GM12878 (cell line): ENCODE data around the gene VPS18. TPM values are rescaled to one million over a fixed set of nuclear protein-coding genes. Genes with fewer than 3 reads are reported as not detected.

ENCODE experiments used
- ATAC-seq: fragments of 200-7000 bp; cut with Tn5 transposase; 3 replicates; pipeline ENCODE4 v1.9.1; 2020; ENCODE audit warnings: mild to moderate bottlenecking, moderate library complexity
- BruUV-seq: library from RNA; stranded (reverse); fragments of 400-500 nt; replicated peaks from 2 replicates; lab custom pipeline; 2021; lab: Mats Ljungman, UMichigan
- CTCF ChIA-PET: fragments of 300-600 bp; sonication (Branson Sonifier 250); formaldehyde crosslinking; extraction: SDS; loops from one replicate; lab custom pipeline; 2021; ENCODE audit warnings: inconsistent platforms; lab: Yijun Ruan, JAX
- POLR2A ChIA-PET: fragments of 350-600 bp; formaldehyde crosslinking; extraction: SDS; loops from one replicate; lab custom pipeline; 2021; ENCODE audit warnings: inconsistent platforms; lab: Charles Lee
- RAD21 ChIA-PET: fragments of 300-600 bp; sonication (Branson Sonifier 250); formaldehyde crosslinking; loops from one replicate; lab custom pipeline; 2023; ENCODE audit warnings: antibody characterized with exemption; ENCODE audit not compliant: unreplicated experiment; lab: Charles Lee
- SMC1A ChIA-PET: fragments of 300-600 bp; sonication (Branson Sonifier 250); formaldehyde crosslinking; loops from one replicate; lab custom pipeline; 2023; ENCODE audit not compliant: unreplicated experiment, uncharacterized antibody; lab: Charles Lee
- DNase-seq: peaks from one replicate; pipeline ENCODE4 v3.0.0-alpha.2; 2011; ENCODE audit warnings: low read depth, low spot score
- FAIRE-seq: peaks from 3 replicates; lab custom pipeline; 2011; peaks lifted over from hg19 to GRCh38; lab: Jason Lieb, UNC
- H2AFZ ChIP-seq: 2 replicates; pipeline ENCODE4 v1.6.0; 2011; ENCODE audit warnings: low read depth, low read length, control low read depth; ENCODE audit not compliant: control insufficient read depth
- H3K27ac ChIP-seq: 2 replicates; pipeline ENCODE4 v1.5.1; 2011; ENCODE audit warnings: control low read depth; ENCODE audit not compliant: control insufficient read depth, insufficient read depth
- H3K27me3 ChIP-seq, 2 experiments: replicated peaks in 1 of 2; 2 replicates each; pipeline versions ENCODE4 v1.6.0 to v1.6.1; 2011; ENCODE audit warnings: low read length in 1 of 2; ENCODE audit not compliant: control insufficient read depth in 2 of 2, insufficient read depth in 2 of 2
- H3K36me3 ChIP-seq, 2 experiments: 2 replicates each; pipeline ENCODE4 v1.5.1; 2011; ENCODE audit warnings: low read length in 1 of 2; ENCODE audit not compliant: control insufficient read depth in 2 of 2, insufficient read depth in 2 of 2
- H3K4me1 ChIP-seq: 2 replicates; pipeline ENCODE4 v1.6.1; 2011; ENCODE audit warnings: mild to moderate bottlenecking, low read length, moderate library complexity, mixed read lengths; ENCODE audit not compliant: control insufficient read depth, insufficient read depth
- H3K4me2 ChIP-seq: 2 replicates; pipeline ENCODE4 v1.6.0; 2011; ENCODE audit warnings: control low read depth; ENCODE audit not compliant: control insufficient read depth, insufficient read depth
- H3K4me3 ChIP-seq: fragments of 200-600 bp; sonication (generic); 2 replicates; pipeline ENCODE4 v1.5.1; 2016
- H3K79me2 ChIP-seq: 2 replicates; pipeline ENCODE4 v1.6.0; 2011; ENCODE audit warnings: low read length; ENCODE audit not compliant: control insufficient read depth, insufficient read depth
- H3K9ac ChIP-seq: 2 replicates; pipeline ENCODE4 v1.8.0; 2011; ENCODE audit warnings: low read length, control low read depth, mixed read lengths; ENCODE audit not compliant: control insufficient read depth, insufficient read depth
- H3K9me3 ChIP-seq: replicated peaks from 3 replicates; pipeline ENCODE4 v1.5.1; 2011; ENCODE audit warnings: mild to moderate bottlenecking, low read length; ENCODE audit not compliant: control insufficient read depth, insufficient read depth
- H4K20me1 ChIP-seq: 2 replicates; pipeline ENCODE4 v1.6.0; 2011; ENCODE audit not compliant: control insufficient read depth, insufficient read depth
- CHD4 ChIP-seq: fragments of 200-600 bp; sonication (generic); IDR thresholded peaks from 2 replicates; pipeline ENCODE4 v1.6.1; 2016; ENCODE audit warnings: mild to moderate bottlenecking
- DPF2 ChIP-seq: fragments of 450-650 bp; IDR thresholded peaks from 2 replicates; pipeline ENCODE4 v1.6.1; 2017; ENCODE audit warnings: mild to moderate bottlenecking
- EGR1 ChIP-seq, 2 experiments: IDR thresholded peaks; 1 replicate in 1 of 2; 2 replicates in 1 of 2; pipeline ENCODE4 v1.6.1; 2011 to 2012; ENCODE audit warnings: low read depth in 2 of 2, low read length in 2 of 2, borderline replicate concordance in 1 of 2, mild to moderate bottlenecking in 1 of 2, moderate library complexity in 1 of 2
- EZH2 ChIP-seq: IDR thresholded peaks from 2 replicates; pipeline ENCODE4 v1.6.1; 2012; ENCODE audit warnings: low read depth, mild to moderate bottlenecking, control low read depth, inconsistent platforms, low read length, borderline replicate concordance; ENCODE audit not compliant: control insufficient read depth
- HDAC6 ChIP-seq: fragments of 200-600 bp; sonication (generic); IDR thresholded peaks from one replicate; pipeline ENCODE4 v1.8.0; 2017; ENCODE audit warnings: antibody characterized with exemption; ENCODE audit not compliant: unreplicated experiment
- IKZF1 ChIP-seq: fragments of 450-650 bp; conservative IDR thresholded peaks from 2 replicates; pipeline ENCODE4 v1.6.1; 2017; ENCODE audit warnings: antibody characterized with exemption, mild to moderate bottlenecking
- KDM1A ChIP-seq: fragments of 200-600 bp; sonication (generic); IDR thresholded peaks from 2 replicates; pipeline ENCODE4 v1.6.1; 2016; ENCODE audit warnings: borderline replicate concordance
- MAX ChIP-seq: IDR thresholded peaks from 2 replicates; pipeline ENCODE4 v1.6.1; 2012; ENCODE audit warnings: low read depth, low read length, improper control_type of control experiment
- PBX3 ChIP-seq: IDR thresholded peaks from 2 replicates; pipeline ENCODE4 v1.6.1; 2011; ENCODE audit warnings: mild to moderate bottlenecking, low read depth, low read length, moderate library complexity; ENCODE audit not compliant: insufficient replicate concordance
- SMAD1 ChIP-seq: fragments of 450-650 bp; IDR thresholded peaks from 2 replicates; pipeline ENCODE4 v1.6.1; 2018; ENCODE audit warnings: mild to moderate bottlenecking, low read depth; ENCODE audit not compliant: partially characterized antibody
- TAF1 ChIP-seq: IDR thresholded peaks from 2 replicates; pipeline ENCODE4 v1.6.1; 2011; ENCODE audit warnings: mild to moderate bottlenecking, low read depth, low read length, borderline replicate concordance
- TCF12 ChIP-seq: IDR thresholded peaks from 2 replicates; pipeline ENCODE4 v1.6.1; 2011; ENCODE audit warnings: low read depth, mild to moderate bottlenecking, low read length
- ZNF592 ChIP-seq: fragments of 450-650 bp; IDR thresholded peaks from 2 replicates; pipeline ENCODE4 v1.6.1; 2017; ENCODE audit warnings: mild to moderate bottlenecking, moderate library complexity
- WGBS: methylation state at CpG from one replicate; pipeline ENCODE4 v1.1.6; 2016; ENCODE audit warnings: low lambda C conversion rate; ENCODE audit not compliant: insufficient replicate concordance, insufficient coverage; ENCODE audit errors: missing lambda C conversion rate; 5-methylcytosine and 5-hydroxymethylcytosine counted together
- in situ Hi-C: fragments of 300-500 bp; cut with MboI; formaldehyde crosslinking; loops from 9 replicates; pipeline ENCODE4 v1.14.3; 2018; ENCODE audit warnings: mixed read lengths
- intact Hi-C: fragments of 100-400 bp; cut with micrococcal nuclease; formaldehyde crosslinking; loops from one replicate; pipeline ENCODE4 v1.14.2; 2022; ENCODE audit not compliant: unreplicated experiment
- polyA plus RNA-seq, 11 experiments: library from polyadenylated mRNA; depleted of rRNA in 4 of 11; unstranded in 6 of 11; stranded (reverse) in 5 of 11; fragments of >200 nt; fragmentation: Nextera tagmentation in 4 of 11; fragmentation: Illumina TruSeq in 1 of 11; extraction: Ambion mirVana in 4 of 11; extraction: Trizol in 1 of 11; gene quantifications; 1 replicate in 1 of 11; 2 replicates in 10 of 11; pipeline versions ENCODE4 v1.2.1 to v1.2.3, GENCODE V29; 2011 to 2016; ENCODE audit warnings: inconsistent platforms in 2 of 11, missing spikeins in 2 of 11, low read depth in 1 of 11
- total RNA-seq, 4 experiments: library from RNA; depleted of rRNA in 3 of 4; stranded (reverse); fragments of >200 nt in 3 of 4; fragmentation: Illumina TruSeq in 1 of 4; extraction: Trizol in 1 of 4; gene quantifications; 2 replicates each; pipeline versions ENCODE4 v1.2.1 to v1.2.3, GENCODE V29; 2013 to 2021

The VPS18 gene
- total and polyA plus RNA-seq, 10 of the 15 experiments (the other 5 are each of a cell fraction or from before 2014, with no cell fraction given): 0.71 to 20.4 (median 10.6) TPM

- RAD21 ChIA-PET: interaction anchor here (1.0 to 2.2 kb wide), 4 partner anchors 10 to 92 kb away, joined by 3 to 7 read pairs (median 5); no protein-coding TSS in a partner anchor
- ATAC-seq (peak; percentile 54), FAIRE-seq (no peak), DNase-seq (no peak)
- POLR2A ChIA-PET: interaction anchor here (1.0 to 1.8 kb wide), 2 partner anchors 11 to 13 kb away, joined by 3 to 5 read pairs; no protein-coding TSS in a partner anchor
- 1% methylated on average over 56 of the region's 71 CpGs for WGBS
- no TSS peak for BruUV-seq
- Histone ChIP-seq H3K9ac (no peak within 1 kb of the TSS), H2AFZ (peak within 1 kb of the TSS; percentile 21), H3K9me3 (no peaks in the 10 kb centered on the region), H3K27me3 (peaks cover 22 to 31% of the 10 kb centered on the region in 2 experiments), H3K4me1 (peaks cover 33% of the 10 kb centered on the region), H3K4me2 (peak within 1 kb of the TSS; percentile 87), H3K4me3 (peak within 1 kb of the TSS; percentile 64), H4K20me1 (no peaks in the 10 kb centered on the region), H3K79me2 (no peaks in the 10 kb centered on the region), H3K36me3 (no peaks in the 10 kb centered on the region), H3K27ac (no peak within 1 kb of the TSS)
- in situ Hi-C loops: no loop called here
- intact Hi-C loops: no loop called here
- SMC1A ChIA-PET: interaction anchor here (0.6 to 4.6 kb wide), 2 partner anchors 12 to 1745 kb away, joined by 4 to 28 read pairs; no protein-coding TSS in a partner anchor
- CTCF ChIA-PET: interaction anchor here (0.6 to 6.5 kb wide), 6 partner anchors 12 to 1179 kb away, joined by 3 to 80 read pairs (median 16); no protein-coding TSS in a partner anchor
- TF ChIP-seq EZH2 (0 out of 2 replicates have a peak, but pooled peaks have one; percentile 48), SMAD1 (no peak), HDAC6 (peak; percentile 82), TAF1 (peak; percentile 61), MAX (peak; percentile 47; the same call in 1 of the 2 replicates), TCF12 (peak; percentile 29; the same call in 1 of the 2 replicates), PBX3 (peak; percentile 85), EGR1 (IDR thresholded peaks at IDR 0.05; ENCODE audit: borderline replicate concordance in 1 of 2, low read depth in 2 of 2, low read length in 2 of 2) (peak in 1 of 2 experiments; percentile 29; a peak in 2 of 3 replicates), ZNF592 (no peak), KDM1A (no peak), CHD4 (no peak), IKZF1 (peak; percentile 50), DPF2 (0 out of 2 replicates have a peak, but pooled peaks have one; percentile 20)
Measured at GRCh38 chr15:40928821-40929659, 34.8 kb downstream of the VPS18 start, which contains the start of gene DLL4. Gene DLL4, plus strand, starts transcription at chr15:40929340. Its CDS starts 329 bp downstream, at chr15:40929669.
